Stimulated activated CD4-positive, alpha-beta T cell treated with anti-CD3 and anti-CD28 coated beads, Interleukin-15, amount 100 ng/mL, for 1 hour (primary cell): ENCODE results near the gene SULT1C4.

Experiments
- DNase-seq, 2 donors: peaks; one replicate each; pipeline ENCODE4 v3.0.0-alpha.2; 2020; ENCODE audit warnings: low read depth in 1 of 2, low spot score in 1 of 2

SULT1C4 gene

GRCh38 chr2:108369153-108369552 lies 8.6 kb upstream of the SULT1C4 start:
- DNase-seq = no peak

- no peak for DNase-seq
Measured at GRCh38 chr2:108370080-108370479, 7.7 kb upstream of the SULT1C4 start.

- DNase-seq = no peak
Measured at GRCh38 chr2:108376774-108377173, 980 bp upstream of the SULT1C4 start.

- no peak for DNase-seq
Measured at GRCh38 chr2:108377401-108377800, 353 bp upstream of the SULT1C4 start.

GRCh38 chr2:108378851-108379250 lies 1.1 kb downstream of the SULT1C4 start:
- no peak for DNase-seq

GRCh38 chr2:108382196-108382595 lies 4.4 kb downstream of the SULT1C4 start:
- no peak for DNase-seq

- DNase-seq = no peak
Measured at GRCh38 chr2:108383146-108383830, 5.5 kb downstream of the SULT1C4 start.

- no peak for DNase-seq
Measured at GRCh38 chr2:108384662-108385393, 7.1 kb downstream of the SULT1C4 start.

GRCh38 chr2:108385411-108386071 lies 7.8 kb downstream of the SULT1C4 start:
- DNase-seq = no peak

- no peak for DNase-seq
Measured at GRCh38 chr2:108388045-108388444, 10.3 kb downstream of the SULT1C4 start.

GRCh38 chr2:108390340-108390739 lies 12.6 kb downstream of the SULT1C4 start:
- DNase-seq = no peak

GRCh38 chr2:108392029-108392428 lies 14.3 kb downstream of the SULT1C4 start:
- no peak for DNase-seq

GRCh38 chr2:108393197-108393596 lies 15.4 kb downstream of the SULT1C4 start:
- DNase-seq = no peak

GRCh38 chr2:108395155-108395554 lies 17.4 kb downstream of the SULT1C4 start:
- no peak for DNase-seq

- no peak for DNase-seq
Measured at GRCh38 chr2:108396845-108397244, 19.1 kb downstream of the SULT1C4 start.

GRCh38 chr2:108399479-108399878 lies 21.7 kb downstream of the SULT1C4 start:
- no peak for DNase-seq

GRCh38 chr2:108401800-108402199 lies 24.0 kb downstream of the SULT1C4 start:
- no peak for DNase-seq

GRCh38 chr2:108403494-108403893 lies 25.7 kb downstream of the SULT1C4 start:
- DNase-seq = no peak

GRCh38 chr2:108404784-108405397 lies 27.1 kb downstream of the SULT1C4 start:
- no peak for DNase-seq

GRCh38 chr2:108407864-108408729 lies 30.3 kb downstream of the SULT1C4 start:
- DNase-seq = no peak

GRCh38 chr2:108409768-108410167 lies 32.0 kb downstream of the SULT1C4 start:
- no peak for DNase-seq
